ENCODE data around the gene MED1. TPM values are rescaled to one million over a fixed set of nuclear protein-coding genes. Genes with fewer than 3 reads are reported as not detected.
A peak's percentile ranks its signal among the peaks of the same experiment; 100 is the strongest.

Gene MED1
- total RNA-seq, 4 donors from 2014 or later: 11.2 to 22.9 (median 16.1) TPM

- TF ChIP-seq CTCF (IDR thresholded peaks at IDR 0.05) (no peak), POLR2A (IDR thresholded peaks at IDR 0.05) (no peak)
- no peak for DNase-seq
- Histone ChIP-seq H3K27me3 (no peaks in the 10 kb centered on the region), H3K9me3 (no peaks in the 10 kb centered on the region), H3K4me3 (no peak overlapping the region), H3K27ac (no peak overlapping the region), H3K36me3 (peaks cover 11 to 99% (median 46%) of the 10 kb centered on the region in 3 donors), H3K4me1 (peaks cover 0 to 1% (median 0%) of the 10 kb centered on the region in 3 donors)
- WGBS, 2 donors: 93 to 98% methylated on average over 5 to 11 of the region's 13 CpGs
- intact Hi-C loops (cut with DNase I): no loop called here
These were observed 40.8 kb downstream of the MED1 start for GRCh38 chr17:39410279-39410678.

- WGBS, 2 donors: 80% methylated on average over 2 of the region's 2 CpGs; no CpG with 5 or more reads in 1 of the 2 donors
- DNase-seq: no peak
These were observed 42.7 kb downstream of the MED1 start for GRCh38 chr17:39408360-39408759.

DNA sequence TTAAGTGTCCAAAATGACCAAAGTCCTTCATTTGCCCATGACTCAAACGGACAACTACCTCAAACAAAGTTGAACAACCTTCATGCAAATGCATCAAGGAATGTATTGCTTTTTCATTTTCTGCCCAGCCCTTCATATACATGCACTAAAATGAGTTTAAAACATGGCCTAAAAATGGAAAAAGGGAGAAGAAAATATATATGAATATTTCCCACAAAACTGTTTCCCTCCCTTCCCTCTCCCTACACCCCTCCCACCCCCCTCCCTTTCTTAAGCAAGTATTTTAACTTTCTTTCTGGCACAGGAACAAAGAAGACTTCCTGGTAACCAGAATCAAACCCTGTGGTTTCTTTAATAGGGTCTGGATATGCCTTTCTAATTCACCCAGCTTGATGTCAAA, 44.1 kb downstream of the MED1 start:
- H3K27ac ChIP-seq: no peak overlapping the region
- no peaks in the 10 kb centered on the region for H3K9me3 ChIP-seq
- H3K36me3 ChIP-seq: peaks cover 11 to 71% (median 27%) of the 10 kb centered on the region in 3 donors
- no peak for DNase-seq
- intact Hi-C loops (cut with DNase I): no loop called here
- peaks cover 0 to 16% (median 0%) of the 10 kb centered on the region in 3 donors for H3K4me1 ChIP-seq
- no peaks in the 10 kb centered on the region for H3K27me3 ChIP-seq
- no peak overlapping the region for H3K4me3 ChIP-seq
- 69 to 76% methylated on average over 1 of the region's 1 CpG for WGBS, 2 donors
- no peak for TF ChIP-seq CTCF (IDR thresholded peaks at IDR 0.05)
- TF ChIP-seq POLR2A (IDR thresholded peaks at IDR 0.05): no peak

More at GRCh38 chr17:39408360-39408759, 42.7 kb downstream of the MED1 start:
- Histone ChIP-seq H3K4me1 (peaks cover 0 to 12% (median 0%) of the 10 kb centered on the region in 3 donors), H3K27me3 (no peaks in the 10 kb centered on the region), H3K9me3 (no peaks in the 10 kb centered on the region), H3K27ac (no peak overlapping the region), H3K4me3 (no peak overlapping the region), H3K36me3 (peaks cover 11 to 85% (median 34%) of the 10 kb centered on the region in 3 donors)
- intact Hi-C loops (cut with DNase I): no loop called here
- no peak for TF ChIP-seq POLR2A (IDR thresholded peaks at IDR 0.05)
- TF ChIP-seq CTCF (IDR thresholded peaks at IDR 0.05): no peak

DNA sequence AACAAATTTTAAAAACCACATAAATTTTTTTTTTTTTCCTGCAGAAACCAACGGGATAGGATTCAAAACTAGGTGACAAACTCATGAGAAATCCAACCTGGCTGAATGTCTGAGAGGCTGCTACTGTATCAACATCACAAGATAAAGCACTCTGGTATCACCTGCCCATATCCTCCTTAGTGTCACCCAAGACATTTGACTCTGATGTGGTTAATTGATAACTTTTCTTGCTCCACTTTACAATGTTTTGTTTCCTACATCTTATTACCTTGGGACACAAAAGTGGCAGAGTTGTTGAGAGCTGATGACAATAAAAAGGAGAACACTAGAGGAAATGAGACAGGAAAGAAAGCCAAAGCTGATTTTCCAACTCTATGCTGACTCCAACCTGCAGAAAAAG, 45.6 kb downstream of the MED1 start:
- 23 to 47% methylated on average over 1 of the region's 1 CpG for WGBS, 2 donors
- no peaks in the 10 kb centered on the region for H3K27me3 ChIP-seq
- H3K4me1 ChIP-seq: peaks cover 0 to 20% (median under 1%) of the 10 kb centered on the region in 3 donors
- H3K9me3 ChIP-seq: no peaks in the 10 kb centered on the region
- no peak overlapping the region for H3K4me3 ChIP-seq
- DNase-seq: no peak
- no peak overlapping the region for H3K27ac ChIP-seq
- TF ChIP-seq POLR2A (IDR thresholded peaks at IDR 0.05) (no peak), CTCF (IDR thresholded peaks at IDR 0.05) (no peak)
- H3K36me3 ChIP-seq: peaks cover 10 to 57% (median 27%) of the 10 kb centered on the region in 3 donors
- intact Hi-C loops (cut with DNase I): no loop called here

DNA sequence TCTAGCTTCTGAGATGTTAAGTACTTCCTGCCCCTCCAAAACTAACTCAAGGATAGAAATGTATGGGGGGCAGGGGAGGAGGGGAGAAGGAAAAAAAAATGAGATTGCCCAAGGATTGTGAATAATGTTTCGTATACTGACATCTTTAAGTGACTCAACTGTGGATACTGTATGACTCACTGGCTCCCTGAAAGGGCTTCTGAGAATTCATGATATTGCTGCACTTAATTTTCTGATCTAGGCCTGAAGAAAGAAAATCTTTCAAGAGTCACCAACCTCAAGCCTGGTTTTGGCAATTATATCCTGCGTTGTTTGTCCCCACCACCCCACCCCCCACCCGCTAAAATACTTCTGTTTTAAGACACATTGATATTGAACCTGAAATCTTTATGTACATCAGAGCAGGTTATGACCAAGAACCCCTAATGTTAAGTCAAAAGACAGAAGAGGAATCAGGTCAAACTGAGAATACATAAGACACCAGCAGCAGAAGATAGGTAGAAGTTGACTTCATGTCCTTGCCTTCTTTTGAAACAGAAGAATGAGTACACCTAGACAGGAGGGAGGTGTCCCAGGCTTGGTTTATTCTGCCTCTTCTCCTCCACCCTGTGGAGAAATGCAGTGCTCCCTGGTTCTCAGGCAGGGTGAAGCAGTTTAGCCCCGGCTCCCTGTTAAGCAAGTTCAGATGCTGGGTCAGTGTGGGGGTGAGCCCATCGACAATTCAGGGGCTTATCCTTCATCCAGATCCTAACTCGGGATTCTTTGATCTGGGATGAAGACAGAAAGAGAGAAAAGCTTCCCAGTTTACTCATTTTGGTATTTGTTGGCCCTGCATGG, 46.3 kb downstream of the MED1 start:
- no peaks in the 10 kb centered on the region for H3K27me3 ChIP-seq
- 42 to 61% methylated on average over 5 to 6 of the region's 6 CpGs for WGBS, 2 donors
- H3K27ac ChIP-seq: peak overlapping the region in 2 of 4 donors; percentile 4 to 35
- intact Hi-C loops (cut with DNase I): no loop called here
- H3K4me1 ChIP-seq: peaks cover 0 to 27% (median 7%) of the 10 kb centered on the region in 3 donors
- H3K4me3 ChIP-seq: no peak overlapping the region
- no peak for DNase-seq
- no peak for TF ChIP-seq POLR2A (IDR thresholded peaks at IDR 0.05)
- TF ChIP-seq CTCF (IDR thresholded peaks at IDR 0.05): no peak
- H3K9me3 ChIP-seq: no peaks in the 10 kb centered on the region
- H3K36me3 ChIP-seq: peaks cover 4 to 50% (median 20%) of the 10 kb centered on the region in 3 donors
